GM23338 (cell line): ENCODE data around the gene PCED1A.
"Not testable (repeated sequence)": the region's sequence is repeated elsewhere in the genome, so short reads cannot be mapped to it uniquely, and the experiment has no call there.

Experiments
- CREB1 ChIP-seq: fragments of 250-450 bp; sonication (Bioruptor Pico); IDR thresholded peaks from 2 replicates; pipeline ENCODE4 v1.5.0; 2020; ENCODE audit warnings: low read depth, mild to moderate bottlenecking, moderate library complexity
- EZH2 ChIP-seq: fragments of 200-600 bp; sonication (generic); IDR thresholded peaks from one replicate; pipeline ENCODE4 v1.8.0; 2017; ENCODE audit warnings: antibody characterized with exemption, mild to moderate bottlenecking, low read depth; ENCODE audit not compliant: unreplicated experiment
- EZH2phosphoT487 ChIP-seq: fragments of 200-600 bp; sonication (generic); IDR thresholded peaks from one replicate; pipeline ENCODE4 v1.8.1; 2018; ENCODE audit warnings: antibody characterized with exemption; ENCODE audit not compliant: unreplicated experiment
- POLR2AphosphoS5 ChIP-seq: IDR thresholded peaks from 2 replicates; pipeline ENCODE4 v1.6.1; 2016; ENCODE audit warnings: antibody characterized with exemption, low read depth
- REST ChIP-seq: IDR thresholded peaks from one replicate; pipeline ENCODE4 v1.6.1; 2018; ENCODE audit warnings: antibody characterized with exemption; ENCODE audit not compliant: unreplicated experiment
- TF ChIP-seq, protein P1 (sequence below), 2 experiments: fragments of 200-600 bp in 1 of 2; sonication (generic) in 1 of 2; conservative IDR thresholded peaks; 2 replicates each; pipeline versions ENCODE4 v1.5.1 to v1.6.1; 2016 to 2017; ENCODE audit warnings: antibody characterized with exemption in 2 of 2, low read depth in 2 of 2, mild to moderate bottlenecking in 2 of 2, moderate library complexity in 1 of 2

- TF ChIP-seq POLR2AphosphoS5, EZH2, EZH2phosphoT487, REST, CREB1: not testable (repeated sequence)
- TF ChIP-seq, protein P1, sequence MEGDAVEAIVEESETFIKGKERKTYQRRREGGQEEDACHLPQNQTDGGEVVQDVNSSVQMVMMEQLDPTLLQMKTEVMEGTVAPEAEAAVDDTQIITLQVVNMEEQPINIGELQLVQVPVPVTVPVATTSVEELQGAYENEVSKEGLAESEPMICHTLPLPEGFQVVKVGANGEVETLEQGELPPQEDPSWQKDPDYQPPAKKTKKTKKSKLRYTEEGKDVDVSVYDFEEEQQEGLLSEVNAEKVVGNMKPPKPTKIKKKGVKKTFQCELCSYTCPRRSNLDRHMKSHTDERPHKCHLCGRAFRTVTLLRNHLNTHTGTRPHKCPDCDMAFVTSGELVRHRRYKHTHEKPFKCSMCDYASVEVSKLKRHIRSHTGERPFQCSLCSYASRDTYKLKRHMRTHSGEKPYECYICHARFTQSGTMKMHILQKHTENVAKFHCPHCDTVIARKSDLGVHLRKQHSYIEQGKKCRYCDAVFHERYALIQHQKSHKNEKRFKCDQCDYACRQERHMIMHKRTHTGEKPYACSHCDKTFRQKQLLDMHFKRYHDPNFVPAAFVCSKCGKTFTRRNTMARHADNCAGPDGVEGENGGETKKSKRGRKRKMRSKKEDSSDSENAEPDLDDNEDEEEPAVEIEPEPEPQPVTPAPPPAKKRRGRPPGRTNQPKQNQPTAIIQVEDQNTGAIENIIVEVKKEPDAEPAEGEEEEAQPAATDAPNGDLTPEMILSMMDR (conservative IDR thresholded peaks at IDR 0.05; ENCODE audit: low read depth in 2 of 2), result not testable (repeated sequence)
Observed at GRCh38 chr20:2831206-2831605, 9.2 kb downstream of the PCED1A start.
